SKM-1 (cell line): Measurements from ENCODE around the gene PARVB.

Experiments used
- DNase-seq: peaks from one replicate; lab custom pipeline; 2025; ENCODE audit not compliant: unreplicated experiment; lab: John Stamatoyannopoulos, UW

The PARVB gene

DNA sequence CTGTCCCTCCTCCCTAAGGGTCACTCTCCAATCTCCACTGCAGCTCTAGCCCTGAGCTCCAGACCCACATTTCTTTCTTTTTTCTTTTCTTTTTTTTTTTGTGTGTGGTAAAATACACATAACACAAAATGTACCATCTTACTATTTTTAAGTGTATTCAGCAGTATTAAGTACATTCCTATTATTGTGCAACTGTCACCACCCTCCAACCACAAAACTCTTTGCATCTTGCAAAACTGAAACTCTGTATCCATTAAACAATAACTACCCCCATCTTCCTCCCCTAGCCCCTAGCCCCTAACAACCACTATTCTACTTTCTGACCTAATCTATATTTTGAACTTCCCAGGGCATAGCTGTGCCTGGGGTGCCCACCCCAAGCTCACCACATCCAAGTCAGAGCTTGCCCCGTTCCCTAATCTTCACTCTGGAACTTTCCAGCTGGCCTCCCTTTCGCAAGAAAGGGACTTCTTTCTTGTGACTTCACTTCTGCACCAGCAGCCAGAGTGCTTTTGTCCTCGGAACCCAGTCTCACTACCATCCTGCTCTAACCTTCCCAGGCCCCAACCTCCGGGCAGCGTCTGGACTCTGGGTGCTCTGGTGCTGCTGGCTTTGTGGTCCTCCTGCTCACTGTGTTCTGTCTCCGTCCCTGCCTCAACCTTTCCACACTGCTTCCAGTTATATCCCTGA is 187.3 kb downstream of the PARVB start:
- DNase-seq, result no peak

DNA sequence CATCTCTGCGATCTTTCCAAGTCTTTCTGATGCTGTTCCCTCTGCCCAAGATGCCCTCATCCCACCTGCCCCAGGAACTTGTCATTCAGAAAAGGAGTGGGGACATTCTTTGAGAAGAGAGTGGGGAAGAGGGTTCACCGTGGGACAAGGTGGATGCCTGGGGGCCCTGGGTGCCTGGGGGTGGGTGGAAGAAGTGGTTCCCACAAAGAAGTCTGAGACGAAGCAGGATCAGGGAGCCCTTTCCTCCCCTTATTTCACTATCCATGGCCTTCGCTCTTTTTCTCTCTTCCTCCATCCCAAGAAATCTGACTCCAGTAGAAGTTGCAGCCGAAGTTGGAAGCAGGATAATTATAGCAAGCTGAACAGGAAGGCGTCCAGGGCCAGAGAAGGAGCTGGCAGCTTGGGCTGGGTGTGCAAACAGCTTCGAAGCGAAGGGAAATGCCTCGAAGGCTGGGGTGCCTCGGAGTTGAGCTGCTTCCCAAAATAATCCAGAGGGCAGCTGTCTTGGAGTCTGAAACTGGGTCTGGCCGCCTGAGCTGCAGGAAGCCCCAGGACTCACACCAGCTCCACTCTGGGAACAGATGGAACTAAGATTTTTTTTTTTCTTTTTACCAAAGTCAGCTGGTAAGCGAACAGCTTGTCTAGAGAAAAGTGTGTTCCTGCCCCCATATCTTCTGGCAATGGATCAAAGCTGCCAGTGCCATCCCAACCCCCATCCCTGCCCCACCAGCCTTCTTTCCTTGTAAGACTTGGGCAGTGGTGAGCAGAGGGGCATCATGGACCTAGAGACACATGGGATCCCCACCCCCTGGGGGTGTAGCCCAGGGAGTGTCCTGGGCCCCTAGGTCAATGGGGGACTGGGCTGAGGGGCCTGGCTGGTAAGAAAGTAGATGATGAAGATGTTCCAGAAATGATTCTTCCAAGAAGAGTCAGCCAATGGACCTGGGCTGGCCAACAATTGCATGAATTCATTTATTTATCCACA is 188.1 kb downstream of the PARVB start:
- no peak for DNase-seq

DNA sequence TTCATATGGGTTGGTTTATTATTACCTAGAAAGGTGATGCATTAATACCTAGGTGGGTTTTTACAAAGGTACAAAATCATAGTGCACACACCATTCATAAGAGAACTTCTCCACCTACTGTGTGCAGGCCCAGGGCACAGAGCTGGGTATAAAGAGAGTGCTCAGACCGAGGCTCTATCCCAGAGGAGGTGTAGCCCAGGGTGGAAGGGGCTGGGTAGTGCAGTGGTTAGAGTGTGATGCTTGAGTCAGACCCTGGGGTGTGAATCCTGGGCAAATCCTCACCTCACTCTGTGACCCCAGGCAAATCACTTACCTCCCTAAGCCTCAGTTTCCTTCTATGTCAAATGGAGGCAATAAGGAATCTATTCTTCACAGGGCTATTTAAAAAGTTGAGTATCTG is 188.8 kb downstream of the PARVB start:
- DNase-seq, result no peak

DNA sequence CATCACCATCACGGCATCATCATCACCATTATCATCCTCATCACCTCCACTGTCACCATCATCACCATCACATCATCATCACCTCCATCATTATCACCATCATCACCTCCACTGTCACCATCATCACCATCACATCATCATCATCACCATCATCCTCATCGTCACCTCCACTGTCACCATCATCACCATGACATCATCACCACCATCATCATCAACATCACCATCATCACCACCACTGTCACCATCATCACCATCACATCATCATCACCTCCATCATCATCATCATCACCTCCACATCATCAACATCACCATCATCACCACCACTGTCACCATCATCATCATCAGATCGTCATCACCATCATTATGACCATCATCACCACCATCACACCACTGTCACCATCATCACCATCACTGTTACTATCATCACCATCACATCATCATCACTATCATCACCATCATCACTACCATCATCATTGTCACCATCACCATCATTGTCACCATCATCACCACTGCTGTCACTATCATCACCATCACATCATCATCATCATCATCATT is 189.5 kb downstream of the PARVB start:
- no peak for DNase-seq

DNA sequence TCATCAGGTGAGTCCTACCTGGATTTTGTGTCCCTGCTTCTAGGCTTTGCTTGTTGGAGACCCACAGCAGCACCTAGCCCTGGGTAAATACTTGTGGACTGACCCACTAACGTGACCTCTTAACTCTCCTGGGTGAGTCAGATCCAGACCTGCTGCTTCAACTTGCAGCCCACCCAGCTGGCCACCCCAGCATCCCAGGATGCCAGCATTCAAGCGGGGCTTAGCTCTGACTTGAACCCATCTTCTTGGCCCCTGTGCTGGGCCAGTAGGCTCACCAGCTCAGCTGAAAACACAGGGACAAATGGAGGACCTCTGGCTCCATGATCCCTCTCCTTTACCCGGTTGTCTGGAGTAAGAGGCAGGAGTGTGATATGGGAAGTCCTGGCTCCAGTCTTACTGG is 190.1 kb downstream of the PARVB start:
- no peak for DNase-seq

DNA sequence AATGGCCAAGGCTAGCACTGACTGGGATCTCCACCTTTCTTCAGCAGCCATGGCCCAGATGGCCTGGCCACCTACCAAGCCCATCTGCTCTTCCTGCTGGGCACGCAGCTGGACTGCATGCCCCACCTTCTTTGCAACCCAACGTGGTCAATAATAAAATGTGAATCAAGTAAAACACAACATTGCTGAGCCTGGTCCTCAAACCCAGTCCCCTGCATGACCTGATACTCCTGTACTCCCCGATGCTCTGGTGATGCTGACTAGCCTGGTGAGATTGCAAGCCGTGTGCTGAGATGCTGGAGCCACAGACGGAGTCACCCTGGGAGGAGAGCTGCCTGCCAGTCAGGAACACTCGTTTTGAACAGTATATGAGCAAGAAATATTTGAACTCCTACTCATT is 190.7 kb downstream of the PARVB start:
- no peak for DNase-seq

DNA sequence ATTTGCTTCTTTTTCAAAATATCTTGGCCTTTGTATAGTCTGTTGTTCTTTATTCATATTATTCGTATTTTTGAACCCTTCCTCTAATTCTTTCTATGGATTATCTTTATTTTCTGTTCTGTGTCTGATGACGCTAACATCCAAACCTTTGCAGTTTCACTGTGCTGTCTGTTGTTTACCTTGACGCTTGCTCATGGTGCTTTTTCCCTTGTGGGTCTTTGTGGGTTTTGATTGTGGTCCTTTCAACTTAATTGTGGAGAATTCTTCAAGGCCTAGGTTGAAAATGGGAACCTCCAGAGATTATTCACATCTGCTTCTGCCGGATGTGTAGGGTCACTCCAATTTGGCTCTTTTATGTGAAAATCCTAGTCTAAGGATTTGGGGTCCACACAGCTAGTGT is 191.2 kb downstream of the PARVB start:
- no peak for DNase-seq

DNA sequence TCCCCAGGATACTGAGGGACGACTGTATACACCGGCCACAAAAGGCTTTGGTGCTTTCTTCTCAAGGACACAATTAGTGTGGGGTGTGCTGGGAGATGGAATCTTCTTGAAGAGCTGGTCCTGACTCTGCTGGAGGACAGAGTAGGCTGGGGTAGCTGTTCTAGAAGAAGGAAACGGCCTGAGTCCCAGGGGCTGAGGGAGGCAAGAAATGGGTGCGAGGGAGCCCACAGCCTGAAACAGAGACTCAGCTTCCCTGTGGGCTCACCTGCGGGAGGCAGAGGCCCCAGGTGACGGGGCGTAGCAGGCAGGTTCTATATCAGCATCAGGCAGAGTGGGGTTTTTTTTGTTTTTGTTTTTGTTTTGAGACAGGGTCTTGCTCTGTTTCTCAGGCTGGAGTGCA is 193.2 kb downstream of the PARVB start:
- no peak for DNase-seq

DNA sequence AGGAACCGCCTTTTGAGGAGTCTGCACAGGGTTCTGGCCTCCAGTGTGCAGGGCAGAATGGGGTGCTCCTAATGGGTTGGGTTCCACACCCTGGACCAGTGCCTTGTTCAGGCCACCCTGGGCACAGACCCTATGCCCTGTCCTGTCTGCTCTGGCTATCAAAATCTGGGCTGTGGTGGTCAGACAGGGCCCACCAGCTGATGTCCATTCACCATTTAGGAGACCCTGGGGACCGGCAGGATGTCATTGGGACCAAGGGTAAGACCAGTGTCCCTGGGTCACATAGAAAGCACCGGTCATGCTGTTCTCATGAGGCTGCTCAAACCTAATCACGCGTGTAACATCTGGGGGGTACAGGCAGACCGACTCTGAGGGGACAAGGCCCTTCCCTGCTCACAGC is 194.0 kb downstream of the PARVB start:
- DNase-seq, result no peak

DNA sequence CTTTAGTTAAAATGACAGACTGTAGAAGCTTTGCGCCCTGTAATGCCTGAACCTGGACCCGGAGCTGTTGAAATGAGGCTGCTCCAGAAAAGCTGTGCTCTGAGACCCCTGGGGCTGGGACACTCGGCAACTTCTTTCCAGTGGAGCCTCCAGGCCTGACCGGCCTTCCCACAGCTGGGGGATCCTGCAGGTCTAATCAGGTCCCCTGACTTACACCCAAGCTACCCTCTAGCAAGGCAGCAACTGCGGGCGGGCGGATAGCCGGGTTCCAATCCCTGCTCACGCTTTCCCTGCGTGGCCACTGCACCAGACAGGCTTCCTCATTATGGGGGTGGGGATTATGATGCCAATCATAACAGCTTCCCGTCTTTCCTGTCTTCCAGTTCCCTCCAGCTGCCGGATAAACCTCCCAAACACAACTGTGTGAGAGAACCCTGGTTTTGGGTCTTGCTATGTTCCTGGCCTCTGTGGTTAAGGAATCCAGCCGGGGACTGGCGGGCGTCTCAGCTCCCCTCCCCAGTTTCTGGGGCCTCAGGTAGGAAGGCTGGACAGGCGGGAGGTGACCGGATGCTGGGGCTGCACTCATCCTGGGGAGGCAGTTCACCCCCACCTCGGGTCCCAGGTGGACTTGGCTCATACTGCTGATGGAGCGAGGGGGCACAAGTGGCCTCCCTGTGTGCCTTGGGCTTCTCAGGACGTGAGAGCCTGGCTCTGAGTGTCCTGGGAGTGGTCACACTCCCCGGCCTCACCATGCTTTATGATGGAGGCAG is 195.2 kb downstream of the PARVB start:
- DNase-seq, result no peak

DNA sequence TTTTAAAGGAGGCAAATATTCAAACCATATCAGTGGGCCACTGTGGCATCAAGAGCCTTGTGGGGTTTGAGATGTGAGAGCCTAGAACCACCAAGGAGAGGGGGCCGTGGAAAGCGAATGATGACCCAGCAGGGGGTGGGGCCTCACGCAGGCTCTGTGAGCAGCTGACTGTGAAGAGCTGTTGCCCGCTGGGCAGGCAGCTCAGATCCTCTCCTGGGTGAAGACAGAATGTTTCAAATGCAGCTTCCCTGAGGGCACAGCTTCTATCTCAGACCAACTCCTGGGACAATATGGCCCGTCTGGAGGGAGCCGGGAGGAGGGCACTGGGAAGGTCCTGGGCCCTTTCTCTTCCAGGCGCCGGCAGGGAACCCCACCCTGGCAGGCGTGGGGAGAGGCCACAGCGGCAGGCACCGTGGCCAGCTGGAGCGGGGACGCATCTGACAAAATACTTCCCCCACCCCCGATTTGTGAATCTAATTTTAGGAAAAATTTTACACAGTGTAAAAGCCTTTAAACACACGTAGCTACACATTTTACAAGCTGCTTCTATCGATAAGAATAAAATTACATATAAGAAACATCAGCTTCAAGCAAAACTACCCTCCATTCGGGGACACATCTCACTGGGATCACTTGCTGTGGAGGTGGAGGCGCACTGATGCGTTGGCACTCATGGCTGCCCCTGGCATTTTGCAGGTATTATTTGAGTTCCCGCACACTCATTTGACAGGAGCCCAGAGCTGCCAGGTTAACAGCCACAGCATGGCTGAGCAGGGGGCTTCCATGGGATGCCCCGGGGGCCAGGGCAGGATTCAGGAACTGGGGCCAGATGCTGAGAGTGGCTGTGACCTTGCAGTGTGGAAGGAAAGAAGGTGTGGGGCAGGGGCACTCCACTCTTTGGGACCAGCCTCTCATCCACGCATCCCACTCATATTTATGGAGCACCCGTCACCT is 196.9 kb downstream of the PARVB start:
- DNase-seq, result no peak

DNA sequence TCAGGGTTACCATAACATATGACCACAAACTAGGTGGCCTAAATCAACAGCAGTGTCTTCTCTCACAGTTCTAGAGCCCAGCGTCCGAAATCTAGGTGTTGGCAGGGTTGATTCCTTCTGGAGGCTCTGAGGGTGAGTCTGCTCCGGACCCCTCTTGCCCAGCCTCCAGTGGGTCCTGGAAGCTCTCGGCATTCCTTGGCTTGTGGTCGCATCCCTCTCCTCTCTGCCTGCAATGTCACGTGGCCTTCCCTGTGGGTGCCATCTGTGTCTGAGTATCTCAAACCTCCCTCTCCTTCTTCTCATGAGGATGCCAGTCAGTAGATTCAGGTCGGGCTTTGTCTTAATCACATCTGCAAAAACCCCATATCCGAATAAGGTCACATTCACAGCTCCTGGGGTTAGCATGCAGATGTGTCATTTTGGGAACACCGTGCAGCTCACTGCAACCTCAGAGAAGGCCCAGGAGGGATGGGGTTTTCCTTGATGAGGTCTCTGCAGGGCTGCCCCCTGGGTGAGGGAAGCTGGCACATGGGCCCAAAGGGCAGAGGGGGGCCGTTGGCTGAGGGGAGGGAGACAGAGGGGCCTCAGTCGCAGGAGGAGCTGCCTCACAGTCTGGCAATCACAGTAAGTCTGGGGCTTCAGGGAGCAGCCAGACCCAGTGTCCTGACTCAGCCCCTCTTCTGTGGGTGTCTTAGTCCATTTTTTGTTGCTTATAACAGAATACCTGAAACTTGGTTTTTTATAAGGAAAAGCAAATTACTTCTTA is 197.8 kb downstream of the PARVB start:
- DNase-seq, result no peak
